Astrocyte (in vitro differentiated cells and primary cell): ENCODE results near the gene GTF2F1. TPM values are rescaled to one million over a fixed set of nuclear protein-coding genes. Genes with fewer than 3 reads are reported as not detected.

Experiments used
- DNase-seq: peaks from one replicate; pipeline ENCODE4 v3.0.0-alpha.2; 2010; ENCODE audit warnings: low read depth
- FAIRE-seq: peaks from 2 replicates; lab custom pipeline; 2011; peaks lifted over from hg19 to GRCh38; lab: Jason Lieb, UNC
- H2AFZ ChIP-seq: 2 replicates; pipeline ENCODE4 v1.6.0; 2012; ENCODE audit warnings: low read depth, low read length, inconsistent platforms
- H3K27ac ChIP-seq: 2 replicates; pipeline ENCODE4 v1.5.1; 2011; ENCODE audit warnings: low read depth, low read length, inconsistent platforms
- H3K27me3 ChIP-seq: 2 replicates; pipeline ENCODE4 v1.6.0; 2011; ENCODE audit warnings: low read length, inconsistent platforms; ENCODE audit not compliant: insufficient read depth
- H3K36me3 ChIP-seq: 2 replicates; pipeline ENCODE4 v1.5.1; 2011; ENCODE audit warnings: low read length, inconsistent platforms; ENCODE audit not compliant: insufficient read depth
- H3K4me1 ChIP-seq: 2 replicates; pipeline ENCODE4 v1.5.1; 2011; ENCODE audit warnings: low read length, inconsistent platforms; ENCODE audit not compliant: insufficient read depth
- H3K4me2 ChIP-seq: 2 replicates; pipeline ENCODE4 v1.6.0; 2012; ENCODE audit warnings: low read length, inconsistent platforms
- H3K4me3 ChIP-seq: 2 replicates; pipeline ENCODE4 v1.5.1; 2011; ENCODE audit warnings: low read depth, mild to moderate bottlenecking, low read length, inconsistent platforms; ENCODE audit not compliant: insufficient read depth
- H3K79me2 ChIP-seq: 2 replicates; pipeline ENCODE4 v1.6.0; 2012; ENCODE audit warnings: mild to moderate bottlenecking, low read length, inconsistent platforms; ENCODE audit not compliant: insufficient read depth
- H3K9ac ChIP-seq: 2 replicates; pipeline ENCODE4 v1.6.0; 2012; ENCODE audit warnings: mild to moderate bottlenecking, low read length, inconsistent platforms
- H3K9me3 ChIP-seq: 2 replicates; pipeline ENCODE4 v1.5.1; 2012; ENCODE audit warnings: low read depth, mild to moderate bottlenecking, low read length, inconsistent platforms; ENCODE audit not compliant: insufficient read depth
- H4K20me1 ChIP-seq: 2 replicates; pipeline ENCODE4 v1.6.0; 2012; ENCODE audit warnings: low read length, inconsistent platforms; ENCODE audit not compliant: insufficient read depth
- H3K27ac Mint-ChIP-seq: one replicate; pipeline ENCODE4 v1.8.0; 2021; ENCODE audit warnings: mild to moderate bottlenecking, mixed read lengths; ENCODE audit not compliant: unreplicated experiment
- H3K27me3 Mint-ChIP-seq: one replicate; pipeline ENCODE4 v1.8.0; 2021; ENCODE audit warnings: low read depth, mixed read lengths; ENCODE audit not compliant: unreplicated experiment
- H3K36me3 Mint-ChIP-seq: one replicate; pipeline ENCODE4 v1.8.0; 2021; ENCODE audit warnings: low read depth, mixed read lengths; ENCODE audit not compliant: unreplicated experiment
- H3K4me1 Mint-ChIP-seq: one replicate; pipeline ENCODE4 v1.8.0; 2021; ENCODE audit warnings: low read depth, mixed read lengths; ENCODE audit not compliant: unreplicated experiment
- H3K4me3 Mint-ChIP-seq: one replicate; pipeline ENCODE4 v1.8.0; 2021; ENCODE audit warnings: mild to moderate bottlenecking, moderate library complexity, mixed read lengths; ENCODE audit not compliant: unreplicated experiment
- H3K9me3 Mint-ChIP-seq: one replicate; pipeline ENCODE4 v1.8.0; 2021; ENCODE audit warnings: mild to moderate bottlenecking, mixed read lengths; ENCODE audit not compliant: unreplicated experiment
- EZH2 ChIP-seq: IDR thresholded peaks from 2 replicates; pipeline ENCODE4 v1.6.1; 2012; ENCODE audit warnings: mild to moderate bottlenecking, low read length, inconsistent platforms; ENCODE audit not compliant: insufficient read depth
- total RNA-seq: library from RNA; stranded (reverse); gene quantifications from 2 replicates; pipeline ENCODE4 v1.2.1, GENCODE V29; 2021
- TF ChIP-seq, protein P1 (sequence below): IDR thresholded peaks from 2 replicates; pipeline ENCODE4 v1.5.1; 2011; ENCODE audit warnings: low read depth, mild to moderate bottlenecking, inconsistent platforms, low read length, moderate library complexity; ENCODE audit not compliant: insufficient read depth

Gene GTF2F1
- total RNA-seq, 1 donor from 2014 or later, result 92.3 TPM

DNA sequence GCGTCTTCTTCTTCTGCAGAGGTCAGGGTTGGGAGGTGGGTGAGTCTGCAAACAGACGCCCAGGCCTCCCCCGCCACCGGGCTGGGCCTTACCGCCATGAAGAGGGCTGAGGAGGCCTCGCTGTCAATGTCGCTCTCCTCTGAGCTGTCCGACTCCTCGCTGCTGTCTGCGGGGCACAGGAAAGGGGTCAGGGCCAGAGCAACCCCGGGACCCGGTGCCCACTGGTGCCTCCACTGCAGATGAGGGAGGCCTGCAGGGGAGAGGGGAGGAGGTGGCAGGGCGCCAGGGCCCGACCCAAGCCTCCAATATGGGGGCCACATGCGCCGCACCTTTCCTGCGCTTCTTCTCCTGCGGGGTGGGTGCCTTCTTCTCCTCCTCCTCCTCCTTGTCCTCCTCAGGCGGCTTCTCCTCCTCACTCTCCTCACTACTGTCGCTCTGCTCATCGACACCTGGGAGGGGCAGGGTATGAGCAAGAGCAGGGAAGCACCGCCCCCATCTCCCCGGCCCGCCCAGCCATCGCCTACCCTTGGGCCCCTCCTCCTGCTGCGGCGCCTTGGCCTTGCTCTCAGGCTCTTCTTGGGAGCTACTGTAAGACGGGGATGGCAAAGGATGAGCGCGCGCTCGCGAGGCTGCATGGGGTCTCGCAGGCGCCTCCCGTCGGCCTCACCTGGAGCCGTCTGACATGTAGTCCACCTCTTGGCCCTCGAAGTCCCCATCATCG is 11.8 kb downstream of the GTF2F1 start:
- no peak for DNase-seq
- Histone ChIP-seq H2AFZ (no peak overlapping the region), H3K4me3 (no peak overlapping the region), H4K20me1 (peaks cover 3% of the 10 kb centered on the region), H3K4me1 (peaks cover 3% of the 10 kb centered on the region), H3K27me3 (no peaks in the 10 kb centered on the region), H3K9ac (no peak overlapping the region), H3K9me3 (no peaks in the 10 kb centered on the region), H3K4me2 (no peak overlapping the region), H3K36me3 (peaks cover 26% of the 10 kb centered on the region), H3K79me2 (no peaks in the 10 kb centered on the region), H3K27ac (no peak overlapping the region)
- Mint-ChIP-seq H3K4me3 (no peak overlapping the region), H3K4me1 (peaks cover 2% of the 10 kb centered on the region), H3K9me3 (no peaks in the 10 kb centered on the region), H3K27me3 (no peaks in the 10 kb centered on the region), H3K36me3 (peaks cover 19% of the 10 kb centered on the region), H3K27ac (no peak overlapping the region)
- FAIRE-seq, result no peak
- TF ChIP-seq, protein P1, sequence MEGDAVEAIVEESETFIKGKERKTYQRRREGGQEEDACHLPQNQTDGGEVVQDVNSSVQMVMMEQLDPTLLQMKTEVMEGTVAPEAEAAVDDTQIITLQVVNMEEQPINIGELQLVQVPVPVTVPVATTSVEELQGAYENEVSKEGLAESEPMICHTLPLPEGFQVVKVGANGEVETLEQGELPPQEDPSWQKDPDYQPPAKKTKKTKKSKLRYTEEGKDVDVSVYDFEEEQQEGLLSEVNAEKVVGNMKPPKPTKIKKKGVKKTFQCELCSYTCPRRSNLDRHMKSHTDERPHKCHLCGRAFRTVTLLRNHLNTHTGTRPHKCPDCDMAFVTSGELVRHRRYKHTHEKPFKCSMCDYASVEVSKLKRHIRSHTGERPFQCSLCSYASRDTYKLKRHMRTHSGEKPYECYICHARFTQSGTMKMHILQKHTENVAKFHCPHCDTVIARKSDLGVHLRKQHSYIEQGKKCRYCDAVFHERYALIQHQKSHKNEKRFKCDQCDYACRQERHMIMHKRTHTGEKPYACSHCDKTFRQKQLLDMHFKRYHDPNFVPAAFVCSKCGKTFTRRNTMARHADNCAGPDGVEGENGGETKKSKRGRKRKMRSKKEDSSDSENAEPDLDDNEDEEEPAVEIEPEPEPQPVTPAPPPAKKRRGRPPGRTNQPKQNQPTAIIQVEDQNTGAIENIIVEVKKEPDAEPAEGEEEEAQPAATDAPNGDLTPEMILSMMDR, result no peak
- TF ChIP-seq EZH2, result no peak

DNA sequence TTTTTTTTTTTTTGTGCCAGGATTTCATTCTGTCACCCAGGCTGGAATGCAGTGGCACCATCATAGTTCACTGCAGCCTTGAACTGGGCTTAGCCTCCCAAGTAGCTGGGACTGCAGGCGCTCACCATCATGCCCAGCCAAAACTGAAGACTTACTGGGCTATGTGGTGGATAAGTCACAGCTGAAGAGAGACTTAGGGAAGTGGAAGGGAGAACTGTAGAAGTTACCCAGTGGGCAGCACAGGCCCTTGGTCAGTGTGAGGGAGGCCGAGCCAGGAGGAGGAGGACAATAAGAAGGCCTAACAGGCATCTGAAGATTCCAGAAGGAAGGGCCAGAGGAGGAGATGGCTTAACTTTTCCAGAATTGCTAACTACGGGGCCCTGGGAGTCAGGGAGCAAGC is 13.2 kb downstream of the GTF2F1 start:
- H3K4me1 ChIP-seq, result peaks cover 3% of the 10 kb centered on the region
- no peak overlapping the region for H3K9ac ChIP-seq
- FAIRE-seq (no peak), DNase-seq (no peak)
- no peaks in the 10 kb centered on the region for H3K27me3 Mint-ChIP-seq
- no peak overlapping the region for H3K4me2 ChIP-seq
- no peak overlapping the region for H3K4me3 Mint-ChIP-seq
- peaks cover 2% of the 10 kb centered on the region for H3K4me1 Mint-ChIP-seq
- no peak overlapping the region for H3K27ac ChIP-seq
- H3K9me3 Mint-ChIP-seq, result no peaks in the 10 kb centered on the region
- no peaks in the 10 kb centered on the region for H3K27me3 ChIP-seq
- TF ChIP-seq EZH2, result no peak
- TF ChIP-seq, protein P1, result no peak
- peaks cover 3% of the 10 kb centered on the region for H4K20me1 ChIP-seq
- no peak overlapping the region for H3K27ac Mint-ChIP-seq
- H3K36me3 Mint-ChIP-seq, result peaks cover 18% of the 10 kb centered on the region
- peaks cover 22% of the 10 kb centered on the region for H3K36me3 ChIP-seq
- no peaks in the 10 kb centered on the region for H3K79me2 ChIP-seq
- H3K9me3 ChIP-seq, result no peaks in the 10 kb centered on the region
- H3K4me3 ChIP-seq, result no peak overlapping the region
- H2AFZ ChIP-seq, result no peak overlapping the region

DNA sequence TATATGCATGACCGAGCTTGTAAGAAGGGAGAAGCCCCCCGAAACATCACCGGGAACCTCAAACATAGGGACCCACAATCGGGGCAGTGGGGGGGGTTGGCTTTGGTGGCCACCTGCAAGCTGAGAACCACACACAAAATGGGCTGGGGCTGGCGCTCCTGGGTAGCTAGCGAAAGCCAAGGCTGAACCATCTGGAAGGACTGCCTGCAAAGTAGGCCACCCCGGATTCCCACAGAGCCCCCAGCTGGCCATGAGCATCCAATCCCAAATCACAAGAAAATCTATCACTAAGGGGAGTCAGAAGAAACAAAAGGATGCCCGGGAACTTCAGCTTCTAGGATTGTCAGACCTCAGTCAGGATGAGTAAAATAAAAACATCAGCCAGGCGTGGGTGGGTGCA is 14.5 kb downstream of the GTF2F1 start:
- no peaks in the 10 kb centered on the region for H3K27me3 ChIP-seq

More for the DNA sequence above, 14.5 kb downstream of the GTF2F1 start:
- H3K4me2 ChIP-seq, result no peak overlapping the region
- Mint-ChIP-seq H3K36me3 (peaks cover 16% of the 10 kb centered on the region), H3K4me1 (peaks cover 5% of the 10 kb centered on the region), H3K27ac (no peak overlapping the region), H3K27me3 (no peaks in the 10 kb centered on the region), H3K9me3 (no peaks in the 10 kb centered on the region), H3K4me3 (peak overlapping the region; percentile 40)
- H2AFZ ChIP-seq, result no peak overlapping the region
- TF ChIP-seq, protein P1, result no peak
- TF ChIP-seq EZH2, result no peak
- H3K27ac ChIP-seq, result no peak overlapping the region
- FAIRE-seq, result no peak
- H3K4me3 ChIP-seq, result no peak overlapping the region
- no peak for DNase-seq
- H3K36me3 ChIP-seq, result peaks cover 21% of the 10 kb centered on the region
- no peak overlapping the region for H3K9ac ChIP-seq
- H3K79me2 ChIP-seq, result no peaks in the 10 kb centered on the region
- H4K20me1 ChIP-seq, result peaks cover 3% of the 10 kb centered on the region
- H3K9me3 ChIP-seq, result no peaks in the 10 kb centered on the region
- peaks cover 12% of the 10 kb centered on the region for H3K4me1 ChIP-seq
